HG03025 (cell line): ENCODE data around the gene FRMD6.

Experiments used
- ATAC-seq: cut with Tn5 transposase; IDR thresholded peaks from one replicate; pipeline ENCODE4 v1.9.1; 2021; ENCODE audit warnings: mild to moderate bottlenecking, moderate library complexity; ENCODE audit not compliant: unreplicated experiment, low FRiP score

FRMD6 gene

DNA sequence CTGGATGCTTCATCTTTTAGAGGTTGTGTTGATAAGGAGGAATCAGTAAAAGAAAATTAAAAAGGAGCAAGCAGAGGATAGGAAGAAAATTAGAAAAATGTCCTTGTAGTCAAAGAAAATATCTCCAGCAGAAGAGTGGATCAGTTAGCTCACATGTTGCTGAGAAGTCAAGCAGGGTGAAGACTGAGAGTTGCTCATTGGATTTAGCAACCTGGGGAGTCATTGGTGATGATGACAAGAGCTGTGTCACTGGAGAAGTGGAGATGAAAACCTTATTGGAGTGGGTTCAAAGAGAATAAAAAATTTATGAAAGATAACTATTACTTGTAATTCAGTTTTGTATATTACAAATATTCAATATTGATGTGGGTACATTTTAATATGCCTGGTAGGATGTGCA lies 9.8 kb downstream of the FRMD6 start:
- ATAC-seq: no peak

DNA sequence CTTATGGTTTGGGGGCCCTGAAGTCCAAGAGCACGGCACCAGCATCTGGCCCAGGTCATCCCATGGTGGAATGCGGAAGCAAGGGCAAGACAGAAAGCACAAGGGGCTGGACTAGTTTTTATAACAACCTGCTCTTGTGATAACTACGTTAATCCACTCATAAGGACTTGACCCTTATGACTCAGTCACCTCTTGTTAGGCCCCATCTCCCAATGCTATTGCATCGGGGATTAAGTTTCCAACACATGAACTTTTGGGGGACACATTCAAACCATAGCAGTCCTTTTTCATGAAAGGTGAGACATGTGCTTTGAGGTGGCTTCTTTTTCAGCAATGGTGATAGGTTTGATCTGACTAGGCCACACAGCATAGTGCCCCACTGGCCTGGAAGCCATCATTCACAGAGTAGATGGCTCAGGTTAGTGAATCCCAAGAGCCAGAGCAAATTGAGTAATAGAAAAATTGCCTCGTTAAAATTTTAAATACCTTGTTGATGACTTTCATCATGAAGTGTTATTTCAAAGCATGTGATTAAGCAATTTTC lies 12.1 kb downstream of the FRMD6 start:
- no peak for ATAC-seq

DNA sequence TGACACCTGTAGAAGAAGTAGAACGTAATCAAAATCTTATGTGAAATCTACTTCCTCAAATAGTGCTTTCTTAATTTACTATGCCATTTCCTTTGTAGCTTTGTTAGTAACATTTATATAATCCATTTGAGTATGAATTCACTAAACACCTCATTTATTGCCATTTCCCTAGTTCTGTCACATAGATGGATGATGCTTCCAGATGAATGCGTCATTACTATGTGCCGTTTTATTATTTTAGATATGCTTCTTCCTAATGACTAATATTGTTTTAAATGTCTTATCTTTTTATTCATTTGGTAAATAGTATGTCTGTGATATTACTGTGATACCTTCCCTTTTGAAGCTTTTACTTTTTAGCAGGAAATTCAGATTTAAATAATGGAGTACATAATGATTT lies 14.4 kb downstream of the FRMD6 start:
- ATAC-seq: no peak

DNA sequence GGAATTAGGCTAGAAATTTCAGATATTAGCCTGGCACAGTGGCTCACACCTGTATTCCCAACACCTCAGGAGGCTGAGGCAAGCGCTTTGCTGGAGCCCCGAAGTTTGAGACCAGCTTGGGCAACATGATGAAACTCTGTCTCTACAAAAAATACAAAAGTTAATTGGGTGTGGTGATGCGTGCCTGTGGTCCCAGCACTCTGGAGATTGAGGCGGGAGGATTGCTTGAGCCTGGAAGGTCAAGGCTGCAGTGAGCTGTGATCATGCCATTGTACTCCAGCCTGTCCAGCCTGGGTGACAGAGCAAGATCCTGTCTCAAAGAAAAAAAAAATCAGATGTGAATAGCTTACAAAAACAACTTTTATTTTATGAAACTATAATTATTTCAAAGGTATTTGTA lies 15.1 kb downstream of the FRMD6 start:
- ATAC-seq: no peak

DNA sequence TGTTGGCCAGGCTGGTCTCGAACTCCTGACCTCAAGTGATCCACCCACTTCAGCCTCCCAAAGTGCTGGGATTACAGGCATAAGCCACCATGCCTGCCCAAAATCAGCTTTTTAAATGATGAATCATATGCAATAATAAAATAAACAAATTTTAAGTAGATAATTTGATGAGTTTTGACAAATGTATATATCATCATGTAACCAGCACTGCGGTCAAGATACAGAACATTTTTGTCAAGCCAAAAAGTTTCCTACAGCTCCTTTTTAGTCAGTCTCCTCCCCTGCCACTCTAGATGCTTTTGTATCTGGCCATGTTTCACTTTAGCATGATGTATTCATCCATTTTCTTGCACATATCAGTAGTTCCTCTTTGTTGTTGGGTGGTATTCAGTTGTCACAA lies 17.2 kb downstream of the FRMD6 start:
- no peak for ATAC-seq

DNA sequence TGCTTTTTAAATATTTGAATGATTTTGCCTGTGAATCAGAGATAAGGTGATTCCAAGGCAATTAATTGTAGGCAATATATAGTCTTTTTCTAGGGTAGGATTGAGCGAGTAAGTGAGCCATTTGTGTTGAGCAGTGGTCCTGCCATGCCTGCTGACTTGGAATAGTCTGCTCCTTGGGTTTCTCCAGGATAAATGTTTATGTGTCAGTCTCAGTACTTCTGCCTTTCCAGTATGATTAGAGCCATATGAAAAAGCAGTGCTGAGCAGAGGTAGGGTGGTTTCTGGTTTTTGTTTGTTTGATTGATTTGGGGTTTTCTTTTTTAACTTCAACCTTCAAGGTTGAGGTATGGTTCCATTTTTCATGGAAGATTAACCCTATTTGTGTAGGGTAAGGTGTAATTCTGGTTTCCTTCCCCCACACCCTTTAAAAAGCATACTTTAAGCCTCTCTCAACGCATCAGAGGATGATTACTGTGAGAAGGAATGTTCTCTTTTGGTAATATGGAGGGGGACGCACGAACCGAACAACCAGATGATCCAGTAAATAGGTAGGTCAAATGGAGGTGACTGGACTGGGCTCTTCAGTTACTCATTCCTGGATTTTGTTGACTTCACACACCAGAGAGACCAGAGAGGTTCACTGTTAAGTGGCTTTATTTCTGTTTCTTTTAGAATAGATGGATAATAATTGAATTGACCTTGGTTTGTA lies 22.7 kb downstream of the FRMD6 start:
- no peak for ATAC-seq

DNA sequence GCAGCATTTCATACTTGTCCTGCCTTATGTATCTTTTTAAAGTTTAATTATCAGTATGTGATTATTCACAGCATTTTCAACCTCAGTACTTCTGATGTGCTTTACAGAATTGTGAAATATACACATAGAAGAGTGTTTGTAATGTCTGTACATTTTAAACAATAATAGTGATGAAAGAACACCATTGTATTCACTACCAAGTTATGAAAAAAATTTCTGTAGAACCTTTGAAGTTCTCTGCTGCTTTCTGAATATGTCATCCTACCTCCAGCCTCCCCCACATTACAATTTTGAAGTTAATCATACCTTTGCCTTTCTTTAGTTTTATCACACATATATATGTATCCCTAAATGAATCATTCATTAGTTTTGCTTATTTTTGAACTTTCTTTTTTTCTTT lies 24.8 kb downstream of the FRMD6 start:
- ATAC-seq: no peak

DNA sequence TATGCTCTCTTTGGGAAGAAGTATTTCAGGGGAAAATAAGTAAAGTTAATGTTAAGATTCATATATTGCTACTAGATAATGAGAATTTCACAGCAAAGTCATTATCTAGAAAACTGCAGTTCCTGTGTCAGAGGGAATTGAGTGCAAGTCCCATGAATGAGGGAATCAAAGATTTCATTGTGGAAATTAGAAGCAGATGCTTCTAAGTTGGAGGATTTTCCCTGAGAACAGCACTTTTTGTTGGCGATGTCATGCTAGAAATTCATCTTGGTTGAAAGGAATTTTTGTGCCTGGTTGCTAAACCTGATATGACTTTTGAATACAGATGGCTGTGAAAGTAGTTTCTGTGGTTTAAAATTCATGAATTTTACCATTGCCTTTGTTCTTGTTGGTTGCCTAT lies 25.6 kb downstream of the FRMD6 start:
- no peak for ATAC-seq

DNA sequence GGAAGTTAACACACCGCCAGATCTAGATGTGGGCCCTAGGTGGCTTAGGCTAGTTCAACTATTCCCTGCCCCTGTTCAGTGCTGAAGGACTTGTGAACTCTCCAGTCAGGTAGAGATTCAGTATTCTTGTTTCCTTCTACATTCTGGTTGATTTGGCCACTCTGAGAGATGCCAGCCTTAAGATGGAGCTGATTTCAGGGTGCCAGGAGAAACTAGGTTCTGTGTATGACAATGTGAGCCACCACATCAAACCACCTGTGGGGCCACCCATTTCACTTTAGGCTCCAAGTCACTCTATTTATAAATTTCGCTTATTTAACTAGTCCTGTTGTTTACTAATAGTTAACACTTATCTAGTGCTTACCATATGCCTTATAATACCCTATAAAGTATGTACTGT lies 26.0 kb downstream of the FRMD6 start:
- ATAC-seq: no peak

DNA sequence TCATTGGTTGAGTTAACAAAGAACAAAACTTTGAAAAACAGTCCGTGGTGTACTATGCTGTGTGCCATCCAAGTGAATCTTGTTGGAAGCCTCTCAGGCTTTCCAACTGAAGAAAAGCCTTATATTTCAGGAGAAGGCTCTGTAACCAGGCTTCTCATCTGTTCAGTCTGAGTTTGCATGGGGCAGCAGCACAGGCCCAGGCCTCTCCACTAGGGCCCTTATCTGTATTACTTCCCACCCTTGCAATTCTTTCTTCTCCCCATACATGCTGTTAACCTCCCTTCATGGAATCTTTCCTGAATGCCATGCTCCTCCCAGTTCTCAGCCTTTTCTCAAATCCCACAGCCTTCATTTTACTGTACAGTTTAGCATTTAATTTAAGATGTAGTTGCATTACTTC lies 28.3 kb downstream of the FRMD6 start:
- no peak for ATAC-seq

DNA sequence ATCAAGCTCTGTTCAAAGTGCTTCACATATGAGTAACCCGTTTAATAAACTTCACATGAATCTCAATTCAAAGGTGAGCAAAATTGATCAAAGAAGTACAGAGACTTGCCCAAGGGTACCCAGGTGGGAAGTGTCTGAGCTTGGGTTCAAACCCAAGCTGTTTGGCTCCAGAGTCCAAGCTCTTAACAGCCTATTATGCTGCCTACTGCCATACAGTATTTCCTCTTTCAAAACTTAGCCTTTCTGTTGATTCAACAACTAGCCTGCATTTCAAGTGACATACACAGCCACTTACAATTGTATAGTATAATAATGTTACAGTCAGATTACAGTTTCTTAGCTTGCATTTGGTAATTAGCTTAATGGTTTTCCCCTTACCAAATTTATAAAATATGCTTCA lies 29.7 kb downstream of the FRMD6 start:
- no peak for ATAC-seq

DNA sequence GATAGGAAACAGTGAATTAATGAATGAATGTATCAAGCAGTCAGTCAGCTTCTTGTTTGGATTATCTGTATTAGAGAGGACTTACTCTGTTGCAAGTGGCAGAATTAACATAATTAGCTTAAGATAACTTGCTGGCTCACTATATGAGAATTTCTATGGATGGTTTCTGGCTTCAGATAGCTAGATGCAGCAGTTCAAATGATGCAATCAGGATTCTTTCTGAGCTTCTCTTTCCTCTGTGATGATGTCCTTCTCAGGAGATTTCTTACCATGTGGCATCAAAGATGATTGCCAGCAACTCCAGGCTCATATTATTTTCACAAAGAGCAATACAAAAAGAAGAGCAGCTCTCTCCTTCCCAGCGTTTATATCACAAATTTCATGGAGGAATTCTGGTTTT lies 30.7 kb downstream of the FRMD6 start:
- ATAC-seq: no peak

DNA sequence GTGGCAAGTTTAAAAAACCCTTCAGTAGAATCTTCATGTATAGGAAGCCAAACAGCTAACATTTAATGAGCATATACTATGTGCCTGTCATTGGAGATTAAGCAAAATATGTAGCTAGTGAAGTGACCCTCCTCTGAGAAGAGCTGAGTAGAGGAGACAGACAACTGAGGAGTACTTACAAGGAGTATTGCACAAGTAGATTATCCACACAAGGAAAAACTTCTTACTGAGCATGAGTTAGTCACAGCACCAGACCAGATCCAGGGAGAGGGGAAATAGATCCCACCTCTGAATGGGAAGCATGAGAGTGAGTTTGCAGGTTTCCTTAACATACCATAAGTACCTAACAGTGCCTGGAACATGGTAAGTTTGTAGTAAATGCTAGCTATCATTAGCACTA lies 33.0 kb downstream of the FRMD6 start:
- no peak for ATAC-seq

DNA sequence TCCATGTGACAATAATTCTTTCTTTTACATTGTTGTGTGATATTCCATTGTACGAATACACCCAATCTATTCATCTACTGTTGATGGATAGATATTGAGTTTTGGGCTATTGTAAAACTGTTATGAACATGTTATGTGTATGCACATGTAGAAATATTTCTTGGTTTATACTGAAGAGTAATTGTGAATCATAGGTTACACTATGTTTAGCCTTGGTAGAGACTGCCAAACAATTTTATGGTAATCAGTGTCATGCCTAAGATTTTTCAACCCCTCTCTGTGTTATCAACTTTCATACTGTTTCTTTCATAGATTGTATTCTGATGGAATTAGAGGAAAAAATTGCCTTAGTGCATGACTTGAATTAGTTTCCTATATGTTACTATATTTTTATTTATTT lies 39.5 kb downstream of the FRMD6 start:
- no peak for ATAC-seq

DNA sequence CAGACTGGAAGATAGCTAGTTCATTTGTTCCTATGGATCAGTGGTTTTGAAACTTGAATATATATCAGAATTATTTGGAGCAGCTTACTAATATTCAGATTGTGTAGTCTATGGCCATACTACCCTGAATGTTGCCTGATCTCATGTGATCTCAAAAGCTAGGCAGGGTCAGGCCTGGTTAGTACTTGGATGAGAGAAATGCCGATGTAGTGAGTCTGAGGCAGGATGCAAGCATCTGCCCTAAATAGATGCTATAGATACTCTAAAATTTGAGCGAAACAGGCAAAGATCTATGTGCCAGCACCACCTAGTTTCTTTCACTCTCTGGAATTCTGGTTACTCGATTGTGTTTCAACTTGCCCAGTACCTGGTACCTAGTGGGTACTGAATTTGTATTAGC lies 40.9 kb downstream of the FRMD6 start:
- no peak for ATAC-seq

DNA sequence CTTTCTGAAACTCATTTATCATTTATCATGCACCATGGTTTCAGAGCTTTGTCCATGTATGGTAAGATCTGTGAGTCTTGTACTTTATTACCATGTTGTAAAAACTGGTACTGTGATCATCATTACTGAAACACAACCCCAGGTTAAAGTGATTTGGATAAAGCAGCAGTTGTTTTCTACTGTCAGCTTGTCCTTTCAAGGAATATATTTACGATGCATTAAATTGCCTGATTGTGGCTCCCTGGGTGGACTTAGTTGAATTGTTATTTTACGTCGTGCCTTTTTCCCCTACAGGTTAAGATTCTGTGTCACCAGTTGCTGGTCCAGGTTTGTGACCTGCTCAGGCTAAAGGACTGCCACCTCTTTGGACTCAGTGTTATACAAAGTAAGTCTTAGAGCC lies 46.1 kb downstream of the FRMD6 start:
- ATAC-seq: no peak

DNA sequence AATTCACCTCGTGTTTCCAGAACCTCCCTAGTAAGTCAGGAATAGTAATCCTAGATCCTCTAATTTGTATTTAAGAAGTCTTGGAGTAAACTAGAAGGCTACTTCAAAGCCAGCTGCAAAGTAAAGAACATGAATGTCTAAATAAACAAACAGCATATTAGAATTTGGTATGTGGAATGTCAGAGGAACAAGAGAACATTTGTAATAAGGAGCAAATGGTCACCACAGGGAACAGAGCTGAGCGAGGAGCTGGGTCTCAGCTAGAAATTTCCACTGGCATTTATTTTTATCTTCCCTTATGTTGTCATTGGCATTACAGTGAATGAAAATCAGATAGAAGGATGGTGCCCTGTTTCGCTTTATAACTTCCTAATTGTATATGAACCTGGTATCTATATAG lies 50.2 kb downstream of the FRMD6 start:
- no peak for ATAC-seq

DNA sequence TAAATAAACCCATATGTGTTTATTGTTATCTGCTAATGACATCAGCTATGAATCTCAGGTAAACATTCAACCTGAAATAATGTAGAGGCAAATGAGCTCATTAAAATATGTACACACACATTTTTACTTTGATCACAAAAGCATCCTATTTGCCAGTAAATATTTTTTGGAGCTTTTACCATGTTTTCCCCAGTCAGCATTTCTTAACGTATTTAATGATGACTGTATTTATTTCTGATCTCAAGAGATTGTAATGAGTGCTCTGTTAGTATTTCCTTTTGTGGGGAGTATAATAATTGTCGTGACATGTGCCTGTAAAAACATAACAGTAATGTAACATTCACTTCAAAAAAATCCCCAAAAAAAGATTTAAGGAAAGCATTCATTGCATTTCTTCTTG lies 52.1 kb downstream of the FRMD6 start:
- no peak for ATAC-seq

DNA sequence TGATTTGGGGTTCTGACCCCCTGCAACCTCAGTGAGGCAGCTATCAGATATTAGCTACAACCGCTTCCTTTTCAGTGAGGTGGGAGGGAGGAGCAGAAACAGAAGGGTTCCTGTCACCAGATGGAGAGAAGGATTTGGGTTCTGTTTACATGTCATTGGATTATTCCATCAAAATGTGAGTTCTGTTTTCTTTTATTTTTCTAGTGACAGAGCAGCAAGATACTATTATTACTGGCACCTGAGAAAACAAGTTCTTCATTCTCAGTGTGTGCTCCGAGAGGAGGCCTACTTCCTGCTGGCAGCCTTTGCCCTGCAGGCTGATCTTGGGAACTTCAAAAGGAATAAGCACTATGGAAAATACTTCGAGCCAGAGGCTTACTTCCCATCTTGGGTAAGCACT lies 52.8 kb downstream of the FRMD6 start:
- ATAC-seq: no peak

DNA sequence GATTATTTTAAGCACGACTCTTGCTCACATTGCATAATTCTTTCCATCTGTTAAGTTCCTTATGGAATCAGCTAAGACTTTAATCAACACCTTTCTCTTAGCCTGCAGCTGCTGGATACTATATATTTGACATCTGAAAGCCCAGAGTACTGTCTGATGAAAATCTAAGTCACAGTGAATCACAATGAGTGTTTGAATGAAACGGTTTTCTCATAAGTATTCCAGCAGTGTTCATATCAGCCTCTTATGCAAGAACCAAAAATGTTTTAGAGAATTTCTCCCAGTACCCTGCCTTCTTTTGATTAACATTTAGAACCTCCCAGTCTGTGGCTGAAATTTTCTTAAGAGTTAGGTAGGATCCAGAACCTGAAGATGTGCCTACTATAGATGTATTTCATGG lies 55.6 kb downstream of the FRMD6 start:
- ATAC-seq: no peak

DNA sequence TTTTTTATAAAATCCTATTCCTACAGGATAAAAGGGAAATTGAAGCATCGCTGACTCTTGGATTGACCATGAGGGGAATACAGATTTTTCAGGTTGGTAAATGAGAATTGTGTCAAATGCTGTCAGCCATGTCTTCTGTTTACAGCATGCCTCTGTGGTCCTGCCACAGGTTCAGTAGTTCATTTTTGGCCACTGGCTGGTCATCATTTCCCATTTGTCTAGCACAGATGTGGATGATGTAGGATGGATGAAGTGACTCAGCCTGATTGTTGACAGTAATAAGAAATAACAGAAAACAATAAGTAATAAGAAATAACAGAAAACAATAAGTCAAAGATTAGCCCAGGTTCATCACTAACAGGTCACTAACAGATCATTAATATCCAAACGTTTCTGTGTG lies 59.8 kb downstream of the FRMD6 start:
- ATAC-seq: no peak

DNA sequence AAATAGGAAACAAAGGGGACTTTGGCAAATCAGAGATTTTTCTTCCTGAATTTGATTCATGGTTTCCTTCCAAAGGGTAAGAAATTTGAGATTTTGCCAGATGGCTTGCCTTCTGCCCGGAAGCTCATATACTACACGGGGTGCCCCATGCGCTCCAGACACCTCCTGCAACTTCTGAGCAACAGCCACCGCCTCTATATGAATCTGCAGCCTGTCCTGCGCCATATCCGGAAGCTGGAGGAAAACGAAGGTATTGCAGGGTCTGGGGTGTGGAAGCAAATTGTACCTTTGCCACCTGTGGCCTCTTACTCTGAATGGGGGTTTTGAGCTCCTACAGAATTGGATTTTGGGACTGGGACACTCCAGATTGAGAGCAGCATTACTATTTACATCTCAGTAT lies 63.5 kb downstream of the FRMD6 start:
- ATAC-seq: no peak

DNA sequence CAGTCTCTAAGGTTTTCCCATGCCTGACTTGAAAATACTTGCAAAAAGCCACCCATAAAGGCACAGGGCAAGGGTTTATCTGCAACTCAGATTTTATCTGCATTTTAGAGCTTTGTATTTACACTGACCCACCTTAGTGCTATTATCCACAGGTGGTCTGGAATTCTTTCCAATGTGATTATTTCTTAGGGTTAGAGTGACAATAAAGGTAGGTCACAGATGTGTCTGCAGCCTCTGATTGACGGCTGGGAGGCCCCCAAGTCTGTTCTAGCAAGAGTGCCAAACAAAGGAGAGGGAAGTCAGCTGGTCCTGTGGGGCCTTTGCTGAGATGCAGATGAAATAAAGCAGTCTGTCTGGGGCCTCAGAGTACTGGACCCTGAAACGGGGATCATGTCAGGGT lies 64.0 kb downstream of the FRMD6 start:
- no peak for ATAC-seq
